Measurements from ENCODE around the gene IRAK4. TPM values are rescaled to one million over a fixed set of nuclear protein-coding genes. Genes with fewer than 3 reads are reported as not detected.
A peak's percentile ranks its signal among the peaks of the same experiment; 100 is the strongest.

The IRAK4 gene
- total RNA-seq, 1 experiment from 2014 or later, result 17.5 TPM

- DNase-seq (ENCODE audit: low read depth), result no peak
Measured at GRCh38 chr12:43766291-43766690, 7.5 kb downstream of the IRAK4 start.

- DNase-seq (ENCODE audit: low read depth), result no peak
Measured at GRCh38 chr12:43776498-43776897, 17.7 kb downstream of the IRAK4 start.

GRCh38 chr12:43786899-43787693 lies 28.3 kb downstream of the IRAK4 start:
- DNase-seq (ENCODE audit: low read depth), result no peak

GRCh38 chr12:43789941-43790340 lies 31.2 kb downstream of the IRAK4 start:
- peak; percentile 28 for DNase-seq (ENCODE audit: low read depth)

GRCh38 chr12:43795716-43796280 lies 37.0 kb downstream of the IRAK4 start:
- no peak for DNase-seq (ENCODE audit: low read depth)

- DNase-seq (ENCODE audit: low read depth), result no peak
Measured at GRCh38 chr12:43797561-43798217, 38.9 kb downstream of the IRAK4 start.

- DNase-seq (ENCODE audit: low read depth), result peak; percentile 2
Measured at GRCh38 chr12:43805149-43805859, 46.6 kb downstream of the IRAK4 start.

- DNase-seq (ENCODE audit: low read depth), result peak; percentile 92
Measured at GRCh38 chr12:43805860-43806736, 47.3 kb downstream of the IRAK4 start, which contains the start of gene TWF1. TWF1 (minus strand) TSS chr12:43806317; CDS start chr12:43806245, 72 bp downstream.

- DNase-seq (ENCODE audit: low read depth), result no peak
Measured at GRCh38 chr12:43806737-43807072, 48.0 kb downstream of the IRAK4 start.

- no peak for DNase-seq (ENCODE audit: low read depth)
Measured at GRCh38 chr12:43807386-43807785, 48.6 kb downstream of the IRAK4 start.

- no peak for DNase-seq (ENCODE audit: low read depth)
Measured at GRCh38 chr12:43812057-43812456, 53.3 kb downstream of the IRAK4 start.

- DNase-seq (ENCODE audit: low read depth), result peak; percentile 46
Measured at GRCh38 chr12:43812926-43813325, 54.2 kb downstream of the IRAK4 start.

GRCh38 chr12:43815416-43815815 lies 56.7 kb downstream of the IRAK4 start:
- DNase-seq (ENCODE audit: low read depth), result no peak

GRCh38 chr12:43816168-43816567 lies 57.4 kb downstream of the IRAK4 start:
- no peak for DNase-seq (ENCODE audit: low read depth)

- DNase-seq (ENCODE audit: low read depth), result no peak
Measured at GRCh38 chr12:43824207-43824775, 65.5 kb downstream of the IRAK4 start.

- no peak for DNase-seq (ENCODE audit: low read depth)
Measured at GRCh38 chr12:43826681-43827080, 67.9 kb downstream of the IRAK4 start.

GRCh38 chr12:43827093-43827492 lies 68.3 kb downstream of the IRAK4 start:
- DNase-seq (ENCODE audit: low read depth), result no peak

- no peak for DNase-seq (ENCODE audit: low read depth)
Measured at GRCh38 chr12:43832463-43833168, 73.9 kb downstream of the IRAK4 start.

GRCh38 chr12:43835264-43835655 lies 76.5 kb downstream of the IRAK4 start:
- peak; percentile 10 for DNase-seq (ENCODE audit: low read depth)
